Neutrophil (primary cell): ENCODE results near the gene ZBTB47.

ENCODE experiments used
- H3K27ac ChIP-seq: fragments of 200-600 bp; sonication (generic); 2 replicates; pipeline ENCODE4 v1.5.1; 2016; ENCODE audit warnings: mild to moderate bottlenecking, moderate library complexity
- H3K27me3 ChIP-seq: fragments of 200-600 bp; sonication (generic); 2 replicates; pipeline ENCODE4 v1.6.0; 2016; ENCODE audit warnings: mild to moderate bottlenecking
- H3K36me3 ChIP-seq: fragments of 200-600 bp; sonication (generic); 2 replicates; pipeline ENCODE4 v1.5.1; 2017
- H3K4me1 ChIP-seq, 2 experiments: fragments of 200-600 bp in 1 of 2; sonication (generic) in 1 of 2; 1 replicate in 1 of 2; 2 replicates in 1 of 2; pipeline versions ENCODE4 v1.5.1 to v1.6.1; 2013 to 2016; ENCODE audit warnings: low read depth in 1 of 2, low read length in 1 of 2, mild to moderate bottlenecking in 1 of 2, moderate library complexity in 1 of 2; ENCODE audit not compliant: control insufficient read depth in 1 of 2, insufficient read depth in 1 of 2
- H3K4me3 ChIP-seq, 2 experiments: fragments of 200-600 bp in 1 of 2; sonication (generic) in 1 of 2; 1 replicate in 1 of 2; 2 replicates in 1 of 2; pipeline ENCODE4 v1.5.1; 2013 to 2016; ENCODE audit warnings: low read depth in 1 of 2, low read length in 1 of 2, mild to moderate bottlenecking in 1 of 2, moderate library complexity in 1 of 2
- H3K9me3 ChIP-seq: fragments of 200-600 bp; sonication (generic); 2 replicates; pipeline ENCODE4 v1.5.1; 2016
- CTCF ChIP-seq: fragments of 200-600 bp; sonication (generic); IDR thresholded peaks from 2 replicates; pipeline ENCODE4 v1.5.1; 2016; ENCODE audit warnings: antibody characterized with exemption

The ZBTB47 gene

DNA sequence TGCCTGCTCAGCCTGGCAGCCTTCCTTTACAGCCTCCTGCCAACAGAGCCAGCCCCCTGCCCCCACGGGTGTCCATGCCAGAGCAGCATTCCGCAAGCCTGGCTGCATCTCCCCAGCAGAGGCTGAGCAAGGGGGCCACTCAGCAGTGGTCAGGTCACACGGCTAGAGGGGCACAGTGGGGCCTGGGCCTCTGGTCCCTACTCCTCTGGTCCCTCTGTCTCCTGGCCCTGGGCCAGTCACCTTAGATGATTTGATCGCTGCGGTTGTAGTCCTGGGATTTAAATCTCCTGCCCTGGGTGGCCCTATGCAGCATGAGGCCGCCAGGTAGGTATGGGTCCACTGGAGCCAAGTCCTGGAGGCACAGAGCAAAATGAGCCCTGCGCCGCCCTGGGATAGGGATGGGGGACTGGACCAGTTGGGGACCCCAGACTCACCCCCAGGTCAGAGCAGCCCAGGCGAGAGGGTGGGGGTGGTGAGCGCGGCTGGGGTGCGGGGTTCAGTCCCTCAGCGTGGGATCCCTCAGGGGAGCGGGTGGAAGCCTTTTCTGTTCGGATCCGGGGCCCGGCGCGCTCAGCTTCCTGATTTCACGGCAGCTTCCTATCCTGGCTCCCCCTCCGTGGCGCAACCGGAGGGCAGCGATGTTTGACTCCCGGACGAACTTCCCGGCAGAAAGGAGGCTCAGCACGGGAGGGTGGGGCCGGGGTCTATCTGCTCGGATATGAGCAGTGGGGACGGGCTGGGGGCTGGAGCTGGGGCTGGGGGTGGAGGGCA lies at the start of gene ZBTB47:
TSS of gene ZBTB47 (plus strand) at position 138 of the 771 bp plus-strand sequence. CDS start 4,659 bp downstream, outside the sequence.
- peak within 1 kb of the TSS; percentile 91 for H3K27ac ChIP-seq
- H3K4me1 ChIP-seq: peaks cover 61 to 64% of the 10 kb centered on the region in 2 experiments
- H3K4me3 ChIP-seq: peak within 1 kb of the TSS; percentile 78 to 79
- TF ChIP-seq CTCF: no peak
- no peaks in the 10 kb centered on the region for H3K36me3 ChIP-seq
- H3K9me3 ChIP-seq: no peaks in the 10 kb centered on the region
- H3K27me3 ChIP-seq: no peaks in the 10 kb centered on the region

- H3K4me3 ChIP-seq: no peak overlapping the region
- H3K9me3 ChIP-seq: no peaks in the 10 kb centered on the region
- no peak overlapping the region for H3K27ac ChIP-seq
- H3K4me1 ChIP-seq: peaks cover 15 to 17% of the 10 kb centered on the region in 2 experiments
- H3K27me3 ChIP-seq: no peaks in the 10 kb centered on the region
- no peak for TF ChIP-seq CTCF
- peaks cover 25% of the 10 kb centered on the region for H3K36me3 ChIP-seq
Observed at GRCh38 chr3:42605546-42606173, 47.8 kb upstream of the ZBTB47 start.

DNA sequence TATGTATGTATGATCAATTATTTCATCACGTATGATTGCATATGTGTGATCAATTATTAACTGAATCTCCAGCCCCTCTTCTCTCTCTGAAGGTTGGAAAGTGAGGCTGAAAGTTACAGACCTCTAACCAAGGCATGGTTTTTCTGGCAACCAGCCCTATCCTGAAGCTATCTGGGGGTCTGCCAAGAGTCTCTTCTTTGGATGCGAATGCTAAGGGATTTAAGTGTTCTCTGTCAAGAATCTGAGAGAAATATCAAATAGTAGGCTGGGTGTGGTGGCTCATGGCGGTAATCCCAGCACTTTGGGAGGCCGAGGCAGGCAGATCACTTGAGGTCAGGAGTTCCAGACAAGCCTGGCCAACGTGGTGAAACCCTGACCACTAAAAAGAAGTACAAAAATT lies 44.9 kb upstream of the ZBTB47 start:
- H3K27ac ChIP-seq: no peak overlapping the region
- no peak for TF ChIP-seq CTCF
- H3K9me3 ChIP-seq: no peaks in the 10 kb centered on the region
- H3K4me1 ChIP-seq: peaks cover 6 to 8% of the 10 kb centered on the region in 2 experiments
- peaks cover 29% of the 10 kb centered on the region for H3K36me3 ChIP-seq
- no peaks in the 10 kb centered on the region for H3K27me3 ChIP-seq
- H3K4me3 ChIP-seq: no peak overlapping the region

DNA sequence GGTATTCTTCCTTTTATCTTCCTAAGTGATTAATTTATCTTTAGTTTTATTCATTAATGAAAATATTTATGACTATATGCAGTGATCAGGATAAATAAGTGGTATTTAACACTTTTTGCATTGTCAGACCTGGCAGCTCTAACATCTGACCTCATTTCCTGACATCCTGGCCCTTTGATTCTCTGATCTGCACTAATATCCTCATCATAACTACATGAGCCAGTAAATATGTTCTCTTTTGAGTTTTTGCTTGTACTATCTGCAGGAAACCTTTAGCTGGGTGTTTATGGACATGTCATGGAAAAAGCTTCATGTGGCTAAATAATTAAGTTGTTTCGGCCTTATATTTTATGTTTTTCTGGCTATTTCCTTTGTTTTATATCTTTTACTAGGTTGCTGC lies 42.5 kb upstream of the ZBTB47 start:
- Histone ChIP-seq H3K4me3 (no peak overlapping the region), H3K36me3 (peaks cover 26% of the 10 kb centered on the region), H3K9me3 (no peaks in the 10 kb centered on the region), H3K4me1 (peaks cover 9 to 13% of the 10 kb centered on the region in 2 experiments), H3K27ac (no peak overlapping the region), H3K27me3 (no peaks in the 10 kb centered on the region)
- no peak for TF ChIP-seq CTCF

GRCh38 chr3:42612217-42612616 lies 41.3 kb upstream of the ZBTB47 start:
- H3K27me3 ChIP-seq: no peaks in the 10 kb centered on the region
- H3K4me3 ChIP-seq: no peak overlapping the region
- H3K27ac ChIP-seq: peak overlapping the region; percentile 15
- TF ChIP-seq CTCF: no peak
- no peaks in the 10 kb centered on the region for H3K9me3 ChIP-seq
- H3K36me3 ChIP-seq: peaks cover 19% of the 10 kb centered on the region
- peaks cover 21 to 25% of the 10 kb centered on the region in 2 experiments for H3K4me1 ChIP-seq
